ENCODE results near the gene LRMDA. TPM values are rescaled to one million over a fixed set of nuclear protein-coding genes. Genes with fewer than 3 reads are reported as not detected.

The LRMDA gene
- total and polyA plus RNA-seq, 2 donors (not counting 3 experiments of a cell fraction or from before 2014, with no cell fraction given), result 9.7 to 18.0 TPM

DNA sequence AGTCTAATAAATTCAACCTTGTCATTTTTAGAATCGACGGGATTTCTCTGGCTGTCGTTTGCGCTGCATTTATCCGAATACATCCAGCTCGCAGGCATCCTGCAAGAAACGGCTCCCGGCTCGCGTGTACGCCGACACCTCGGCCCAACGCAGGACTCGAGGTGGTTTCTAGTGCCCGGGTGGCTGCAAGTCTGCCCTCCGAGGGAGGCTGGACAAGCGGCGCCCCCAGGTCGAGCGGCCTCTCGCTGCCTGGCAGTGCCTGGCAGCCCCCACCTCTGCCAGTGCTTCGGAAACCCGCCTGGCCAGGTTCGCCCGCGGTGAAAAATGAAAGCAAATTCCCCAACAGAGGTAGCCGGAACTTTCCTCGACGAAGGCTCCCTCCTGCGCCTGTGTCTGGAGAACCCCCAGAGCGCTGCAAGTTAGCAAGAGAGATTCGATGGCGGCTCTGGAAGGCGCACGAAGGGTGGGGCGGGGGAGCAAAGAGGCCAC, 24.2 kb upstream of the LRMDA start:
- no TSS peak for BruUV-seq (replicated peaks)
- H3K4me2 ChIP-seq (ENCODE audit: insufficient read depth, low read length), result no peak overlapping the region
- no peak overlapping the region for H3K4me3 ChIP-seq (replicated peaks in 1 of 3; ENCODE audit: insufficient read depth in 1 of 3, low read depth in 1 of 3, low read length in 3 of 3)
- H2AFZ ChIP-seq (ENCODE audit: low read depth, low read length), result no peak overlapping the region
- H3K9ac ChIP-seq (replicated peaks; ENCODE audit: extremely low read depth, insufficient read depth, low read length), result no peak overlapping the region
- no peaks in the 10 kb centered on the region for H4K20me1 ChIP-seq (replicated peaks; ENCODE audit: control insufficient read depth, extremely low read depth, insufficient read depth, low read length)
- TF ChIP-seq POLR2AphosphoS5 (IDR thresholded peaks at IDR 0.05; ENCODE audit: insufficient read depth, low read depth, low read length) (no peak), GATA2 (IDR thresholded peaks at IDR 0.05; ENCODE audit: insufficient read depth, insufficient read length, low read depth, low read length) (no peak), JUN (IDR thresholded peaks at IDR 0.05; ENCODE audit: borderline replicate concordance, insufficient read depth, insufficient read length, low read depth) (no peak), CTCF (IDR thresholded peaks at IDR 0.05; ENCODE audit: extremely low read depth in 1 of 2, insufficient read depth in 1 of 2, low read depth in 1 of 2, low read length in 2 of 2) (no peak), POLR2A (IDR thresholded peaks at IDR 0.05; ENCODE audit: low read depth, low read length) (no peak), EZH2 (IDR thresholded peaks at IDR 0.05; ENCODE audit: borderline replicate concordance, low read depth, low read length, severe bottlenecking) (no peak), FOS (IDR thresholded peaks at IDR 0.05; ENCODE audit: borderline replicate concordance, insufficient read depth, low read length) (no peak), MYC (IDR thresholded peaks at IDR 0.05; ENCODE audit: low read depth, low read length) (no peak)
- TF ChIP-seq, protein P1, sequence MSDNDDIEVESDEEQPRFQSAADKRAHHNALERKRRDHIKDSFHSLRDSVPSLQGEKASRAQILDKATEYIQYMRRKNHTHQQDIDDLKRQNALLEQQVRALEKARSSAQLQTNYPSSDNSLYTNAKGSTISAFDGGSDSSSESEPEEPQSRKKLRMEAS (IDR thresholded peaks at IDR 0.05; ENCODE audit: insufficient read depth, insufficient read length), result no peak
- H3K4me1 ChIP-seq (ENCODE audit: control insufficient read depth, extremely low read depth, insufficient read depth, low read length), result peaks cover 10% of the 10 kb centered on the region
- H3K9me3 ChIP-seq (replicated peaks; ENCODE audit: control insufficient read depth, insufficient read depth, low read length), result no peaks in the 10 kb centered on the region
- no peaks in the 10 kb centered on the region for H3K79me2 ChIP-seq (ENCODE audit: control insufficient read depth, insufficient read depth, low read length)
- no peaks in the 10 kb centered on the region for H3K36me3 ChIP-seq (ENCODE audit: control insufficient read depth in 2 of 2, extremely low read depth in 1 of 2, insufficient read depth in 2 of 2, low read length in 2 of 2)
- H3K27ac ChIP-seq (ENCODE audit: insufficient read depth, low read depth, low read length), result no peak overlapping the region
- ChIA-PET POLR2A (no interaction called here), CTCF (no interaction called here)
- dilution Hi-C loops (cut with MboI; ENCODE audit: extremely low pct_ligation_motif_present, low sequenced_read_pairs), result no loop called here
- DNase-seq (ENCODE audit: low read depth, low spot score) (no peak), FAIRE-seq (no peak)
- H3K27me3 ChIP-seq (ENCODE audit: control insufficient read depth in 2 of 2, insufficient read depth in 2 of 2, low read length in 2 of 2), result peaks cover 43 to 82% of the 10 kb centered on the region in 2 experiments
- no peaks in the 10 kb centered on the region for H3K9me1 ChIP-seq (replicated peaks; ENCODE audit: control insufficient read depth, extremely low read depth, insufficient read depth, low read length)
- intact Hi-C loops (cut with micrococcal nuclease), result no loop called here
